Endometrium (tissue), 2 donors: ENCODE measurements around the gene WWP2.
A peak's percentile ranks its signal among the peaks of the same experiment; 100 is the strongest.
"Not testable (repeated sequence)": the region's sequence is repeated elsewhere in the genome, so short reads cannot be mapped to it uniquely, and the experiment has no call there.

Experiments used
- FAIRE-seq: peaks from 2 replicates; lab custom pipeline; 2012; peaks lifted over from hg19 to GRCh38; lab: Jason Lieb, UNC
- donor health status: control.
- donor health status: control.

WWP2 gene

DNA sequence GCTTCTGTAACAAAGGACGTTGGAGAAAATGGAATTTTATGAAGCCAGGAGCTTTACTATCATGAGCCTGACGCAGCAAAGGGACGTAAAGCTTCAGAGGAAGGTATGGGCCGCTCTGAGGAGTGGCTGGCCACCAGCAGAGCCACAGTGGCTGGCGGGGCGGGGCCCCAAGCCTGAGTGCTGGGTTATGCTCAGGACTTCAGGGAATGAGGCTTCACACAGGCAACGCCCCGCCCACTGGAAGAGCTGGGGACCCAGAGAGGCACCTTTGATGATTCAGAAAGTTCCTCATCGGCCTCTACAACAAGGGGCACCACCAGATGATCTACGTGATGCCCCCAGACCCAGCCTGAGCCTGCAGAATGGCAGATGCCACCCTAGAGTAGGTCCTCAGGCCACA is 16.2 kb upstream of the WWP2 start:
- no peak for FAIRE-seq

DNA sequence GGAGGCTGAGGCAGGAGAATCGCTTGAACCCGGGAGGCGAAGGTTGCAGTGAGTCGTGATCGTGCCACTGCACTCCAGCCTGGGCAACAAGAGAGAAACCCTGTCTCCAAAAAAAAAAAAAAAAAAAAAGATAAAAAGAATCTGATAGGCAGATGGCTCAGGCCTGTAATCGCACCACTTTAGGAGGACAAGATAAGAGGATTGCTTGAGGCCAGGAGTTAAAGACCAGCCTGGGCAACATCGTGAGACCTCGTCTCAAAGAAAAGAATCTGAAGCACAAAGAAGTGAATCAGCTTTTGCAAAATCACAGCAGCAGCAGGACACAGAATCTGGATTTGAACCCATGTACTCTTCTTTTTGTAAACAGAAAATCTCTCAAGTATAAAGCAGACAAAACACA is 15.0 kb upstream of the WWP2 start:
- FAIRE-seq, result no peak

DNA sequence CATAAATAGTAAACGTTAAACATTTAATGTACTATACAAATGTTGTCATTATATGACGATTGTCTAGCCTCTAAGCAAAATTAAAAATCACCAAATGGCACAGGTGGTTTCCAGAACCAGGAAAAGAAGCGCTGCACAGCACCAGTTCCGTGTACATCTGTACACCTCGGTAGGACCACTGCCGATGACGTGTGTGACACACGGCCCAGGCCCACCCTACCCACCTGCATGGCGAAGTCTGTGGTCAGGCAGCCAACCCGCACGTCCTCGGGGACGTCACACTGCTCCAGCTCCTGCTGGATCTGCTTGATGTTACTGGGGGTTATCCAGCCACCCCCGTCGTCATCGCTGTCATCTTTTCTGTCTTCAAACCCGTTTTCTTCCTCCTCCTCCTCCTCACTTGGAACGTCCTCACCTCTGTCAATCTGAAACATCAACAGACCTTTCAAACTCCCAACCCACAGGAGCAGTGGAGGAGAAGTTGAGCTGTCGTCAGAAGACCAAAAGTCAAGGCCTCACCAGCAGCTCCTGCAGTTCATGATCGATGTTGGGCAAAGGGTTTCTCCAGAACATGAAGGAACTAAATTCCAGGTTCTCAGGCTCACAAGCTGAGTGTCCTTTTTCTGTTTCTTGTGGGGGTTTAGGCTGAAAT is 13.3 kb upstream of the WWP2 start:
- no peak for FAIRE-seq

DNA sequence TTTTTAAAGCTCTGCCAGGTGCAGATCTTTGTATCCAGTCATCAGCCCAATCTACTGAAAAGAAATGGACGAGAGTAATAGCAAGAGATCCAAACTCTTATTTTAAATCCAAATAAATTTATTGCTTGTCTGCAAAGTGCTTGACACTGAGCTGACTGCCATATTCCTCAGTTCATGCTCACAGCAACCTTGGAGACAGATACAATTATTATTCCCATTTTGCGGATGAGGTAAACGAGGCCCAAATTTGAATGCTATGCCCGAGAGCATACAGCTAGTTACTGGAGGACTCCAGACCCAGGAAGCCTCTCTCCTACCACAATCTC is 8.0 kb upstream of the WWP2 start:
- no peak for FAIRE-seq

DNA sequence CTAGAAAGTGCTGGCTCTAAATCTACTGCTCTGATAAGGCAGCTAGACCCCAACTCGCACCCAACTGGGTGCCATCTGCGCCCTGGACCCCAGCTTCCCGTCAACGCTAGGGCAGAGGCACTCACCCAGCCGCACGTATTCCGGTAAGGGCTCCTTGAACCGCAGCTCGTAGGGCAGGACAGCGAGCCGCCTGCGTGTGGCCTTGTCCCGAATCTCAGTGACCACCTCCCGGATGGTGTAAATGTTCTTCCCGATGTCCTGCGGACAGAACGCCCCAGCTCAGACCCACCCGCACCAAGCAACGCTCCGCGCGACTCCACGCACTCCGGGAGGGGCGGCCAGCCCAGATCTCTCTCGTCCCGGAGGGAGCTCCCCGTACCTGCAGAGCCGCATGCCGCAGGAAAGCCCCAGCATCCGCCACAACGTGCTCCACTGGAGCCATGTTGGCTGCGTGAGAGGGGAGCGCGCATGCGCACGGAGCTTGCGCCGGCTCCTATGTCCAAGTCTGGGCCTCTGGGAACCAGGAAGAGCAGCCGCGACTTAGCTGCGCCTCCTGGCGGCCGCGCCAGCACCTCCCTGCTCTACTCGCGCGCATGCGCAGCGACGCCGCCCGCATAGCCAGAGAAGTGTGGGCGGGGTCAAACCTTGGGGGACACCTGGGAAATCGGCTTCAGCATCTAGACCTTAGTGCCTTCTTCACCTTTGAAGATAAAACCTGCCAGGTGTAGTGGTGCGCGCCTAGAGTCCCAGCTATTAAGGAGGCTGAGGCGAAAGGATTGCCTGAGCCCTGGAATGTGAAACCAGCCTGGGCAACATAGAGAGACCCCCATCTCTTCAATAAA is 7.4 kb upstream of the WWP2 start, which contains the start of gene NOB1:
Gene NOB1 (minus strand): TSS at position 458 of the 842 bp plus-strand sequence. CDS start 16 bp downstream, at position 442.
- no peak for FAIRE-seq

DNA sequence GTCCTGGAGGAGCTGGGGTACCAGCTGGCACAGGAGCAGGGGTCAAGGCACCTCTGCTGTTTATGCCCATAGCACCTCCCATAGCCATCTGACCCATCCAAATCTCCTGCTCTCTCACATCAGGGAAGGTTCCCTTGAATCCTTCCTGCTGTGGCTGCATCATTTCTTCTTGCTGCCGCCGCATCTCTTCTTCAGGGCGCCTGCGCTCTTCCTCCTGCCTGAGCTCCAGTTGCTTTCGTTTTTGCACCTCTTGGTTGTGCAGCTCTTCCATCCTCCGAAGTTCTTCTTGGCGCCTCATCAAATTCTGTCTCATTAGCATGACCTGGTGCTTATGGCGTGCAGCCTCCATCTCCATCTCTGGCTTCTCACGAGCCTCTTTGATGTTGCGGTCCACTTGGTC is 5.4 kb upstream of the WWP2 start:
- FAIRE-seq, result no peak

DNA sequence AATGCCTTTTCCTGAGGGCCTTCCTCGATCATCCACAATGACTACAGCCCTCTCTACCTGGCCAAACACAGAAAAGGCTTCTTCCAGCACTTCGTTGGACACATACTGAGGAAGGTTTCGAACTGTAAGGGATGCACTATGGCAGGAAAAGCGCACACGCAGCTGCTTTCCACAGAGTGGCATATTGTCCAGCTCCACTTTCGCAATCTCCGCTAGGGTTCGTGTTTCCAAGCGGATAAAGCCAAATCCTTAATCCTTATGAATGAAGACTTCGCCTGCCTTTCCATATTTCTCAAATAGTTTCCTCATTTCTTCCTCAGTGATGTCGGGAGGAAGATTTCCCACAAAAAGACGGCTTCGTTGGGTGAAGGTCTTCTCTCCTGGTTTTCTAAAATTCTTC is 4.8 kb upstream of the WWP2 start:
- FAIRE-seq, result not testable (repeated sequence)

DNA sequence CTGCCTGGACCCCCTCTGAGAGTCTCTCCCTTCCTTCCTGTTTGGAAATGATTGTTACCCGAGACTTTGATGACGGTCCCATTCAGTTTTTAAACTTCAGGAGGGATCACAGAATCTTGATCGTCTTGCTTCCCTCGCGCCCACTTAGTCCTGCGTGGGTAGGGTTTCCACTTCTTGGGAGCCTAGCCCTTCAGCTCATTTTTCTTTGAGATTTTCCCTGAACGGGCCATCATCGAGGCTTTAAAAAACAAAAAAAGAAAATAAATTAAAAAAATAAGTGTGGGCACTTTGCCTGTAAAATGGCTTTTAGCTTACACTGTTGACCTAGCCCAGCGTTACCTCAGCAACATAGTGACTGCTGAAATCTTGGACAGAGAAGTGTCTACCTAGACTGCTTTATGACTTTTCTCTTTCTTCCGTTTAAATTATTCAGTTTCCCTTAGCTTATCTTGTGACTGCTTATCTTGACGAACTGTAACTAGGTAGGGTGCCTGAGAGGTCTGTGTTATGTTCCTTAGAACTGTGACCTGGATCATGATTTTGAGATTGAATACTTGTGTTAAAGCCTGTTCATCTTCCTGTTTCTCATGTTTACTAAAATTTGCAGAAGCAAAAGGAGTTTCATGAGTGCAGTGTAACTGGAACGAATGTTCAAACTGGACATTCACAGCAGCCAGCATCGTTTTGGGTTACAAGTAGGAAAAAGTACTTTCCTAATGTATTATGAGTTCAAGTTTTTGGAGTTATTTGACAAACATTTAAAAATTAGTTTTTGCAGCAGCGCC is 874 bp downstream of the WWP2 start:
- FAIRE-seq, result no peak

DNA sequence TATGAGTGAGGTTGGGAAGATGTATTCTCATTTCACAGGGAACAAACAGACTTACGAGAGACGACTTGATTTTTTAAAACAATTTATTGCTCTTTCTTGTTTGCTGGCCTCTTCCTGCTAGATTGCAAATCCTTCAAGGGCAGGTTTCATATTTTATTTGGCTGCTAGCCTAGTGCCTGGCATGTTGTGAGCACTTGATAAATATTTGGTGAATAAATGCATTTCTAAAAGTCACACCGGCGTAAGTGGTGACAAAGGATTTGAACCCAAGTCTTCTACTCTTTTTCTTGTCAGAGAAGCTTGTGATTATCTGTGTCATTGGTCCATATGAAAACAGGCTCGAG is 1.4 kb downstream of the WWP2 start:
- no peak for FAIRE-seq

DNA sequence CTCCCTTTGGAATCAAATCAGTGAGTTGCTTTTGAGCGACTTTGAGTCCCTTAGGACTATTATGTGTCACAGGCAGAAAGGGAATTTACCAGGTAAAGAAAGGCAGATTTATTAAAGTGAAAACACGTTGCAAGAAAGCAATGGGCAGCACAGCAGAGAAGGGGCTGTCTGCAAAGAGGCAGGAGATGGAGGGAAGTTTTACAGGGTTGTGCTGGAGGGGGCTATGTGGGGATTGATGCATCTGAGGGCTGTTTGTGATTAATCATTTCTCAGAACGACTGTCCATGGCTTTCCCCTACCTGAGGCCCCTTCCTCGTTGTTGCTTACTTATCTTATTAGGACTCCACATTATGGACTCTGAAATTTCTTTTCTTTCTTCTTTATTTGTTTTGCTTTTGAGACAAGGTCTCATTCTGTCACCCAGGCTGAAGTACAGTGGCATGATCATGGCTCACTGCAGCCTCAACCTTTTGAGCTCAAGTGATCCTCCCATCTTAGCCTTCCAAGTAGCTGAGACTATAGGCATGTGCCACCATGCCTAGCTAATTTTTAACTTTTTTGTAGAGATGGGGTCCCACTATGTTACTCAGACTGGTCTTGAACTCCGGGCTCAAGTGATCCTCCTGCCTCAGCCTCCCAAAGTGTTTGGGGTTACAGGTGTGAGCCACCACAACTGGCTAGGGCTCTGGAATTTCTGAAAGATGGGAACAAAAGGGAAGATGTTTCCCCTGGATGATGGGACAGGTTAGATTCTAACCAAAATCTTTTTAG is 5.5 kb downstream of the WWP2 start:
- no peak for FAIRE-seq

DNA sequence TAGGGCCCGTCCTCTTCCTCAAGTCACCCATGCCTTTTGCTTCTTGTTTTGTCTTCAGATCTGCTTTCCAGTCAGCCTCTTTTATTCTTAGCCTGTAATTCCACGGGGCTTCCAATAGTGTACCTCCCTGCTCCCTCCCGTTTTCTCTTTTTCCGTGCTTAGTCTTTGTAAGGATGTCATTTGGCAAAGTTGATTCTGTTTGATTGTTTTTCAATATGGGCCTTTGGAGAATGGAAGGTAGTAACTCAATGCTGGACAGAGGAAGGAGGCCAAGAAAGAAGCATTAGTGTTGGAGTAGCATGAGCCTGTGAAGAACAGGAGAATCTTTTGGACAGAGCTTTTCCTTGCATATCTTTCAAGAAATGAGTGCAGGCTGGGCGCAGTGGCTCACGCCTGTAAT is 6.5 kb downstream of the WWP2 start:
- FAIRE-seq, result no peak

DNA sequence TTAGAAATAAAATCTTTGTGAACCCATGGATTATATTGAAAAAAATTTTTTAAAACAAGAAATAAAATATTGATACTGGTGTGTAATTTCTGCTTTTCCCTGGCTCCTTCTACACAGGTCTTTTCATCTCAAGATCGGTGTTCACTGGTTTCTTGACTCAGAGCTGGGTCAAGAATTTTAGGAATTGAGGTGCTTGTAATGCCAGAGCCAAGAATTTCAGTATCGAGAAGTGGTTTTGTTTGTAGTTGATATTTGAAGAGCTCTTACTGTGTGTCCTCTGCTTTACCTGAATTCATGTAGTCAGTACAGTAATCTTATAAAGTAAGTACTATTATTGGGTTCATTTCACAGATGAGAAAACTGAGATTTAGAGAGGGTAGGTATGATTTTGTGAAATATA is 7.3 kb downstream of the WWP2 start:
- no peak for FAIRE-seq

DNA sequence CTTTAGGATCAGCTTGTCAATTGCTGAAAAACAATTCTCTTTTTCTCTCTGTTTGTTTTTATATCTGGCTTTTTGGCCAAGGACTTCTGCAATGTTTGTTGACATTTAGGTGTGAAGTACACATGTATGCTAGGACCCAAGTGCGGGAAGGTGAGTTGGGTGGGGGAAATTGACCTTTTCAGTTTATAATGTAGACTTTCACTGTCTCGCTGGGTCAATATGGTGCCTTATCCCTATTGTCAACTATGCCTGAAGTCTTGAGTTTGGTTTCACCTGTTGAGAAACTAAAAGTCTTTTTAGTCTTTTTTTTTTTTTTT is 9.5 kb downstream of the WWP2 start:
- FAIRE-seq, result no peak

DNA sequence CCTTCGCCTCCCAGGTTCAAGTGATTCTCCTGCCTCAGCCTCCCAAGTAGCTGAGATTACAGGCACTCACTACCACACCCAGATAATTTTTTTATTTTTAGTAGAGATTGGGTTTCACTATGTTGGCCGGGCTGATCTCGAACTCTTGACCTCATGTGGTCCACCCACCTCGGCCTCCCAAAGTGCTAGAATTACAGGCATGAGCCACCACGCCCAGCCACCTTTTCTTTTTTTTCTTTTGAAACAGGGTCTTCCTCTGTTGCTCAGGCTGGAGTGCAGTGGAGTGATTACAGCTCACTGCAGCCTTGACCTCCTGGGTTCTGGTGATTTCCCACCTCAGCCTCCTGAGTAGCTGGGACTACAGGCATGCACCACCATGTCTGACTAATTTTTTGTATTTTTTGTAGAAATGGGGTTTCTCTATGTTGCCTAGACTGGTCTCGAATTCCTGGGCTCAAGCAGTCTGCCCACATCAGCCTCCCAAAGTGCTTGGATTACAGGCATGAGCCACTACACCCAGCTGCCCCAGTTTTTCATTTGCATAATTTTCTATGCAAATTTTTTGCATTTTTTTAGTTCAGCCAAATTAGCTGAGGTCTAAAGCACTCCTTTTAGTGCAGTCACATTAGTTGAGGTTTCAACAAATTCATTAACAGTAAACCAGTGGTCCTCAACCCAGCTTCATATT is 11.3 kb downstream of the WWP2 start:
- no peak for FAIRE-seq

DNA sequence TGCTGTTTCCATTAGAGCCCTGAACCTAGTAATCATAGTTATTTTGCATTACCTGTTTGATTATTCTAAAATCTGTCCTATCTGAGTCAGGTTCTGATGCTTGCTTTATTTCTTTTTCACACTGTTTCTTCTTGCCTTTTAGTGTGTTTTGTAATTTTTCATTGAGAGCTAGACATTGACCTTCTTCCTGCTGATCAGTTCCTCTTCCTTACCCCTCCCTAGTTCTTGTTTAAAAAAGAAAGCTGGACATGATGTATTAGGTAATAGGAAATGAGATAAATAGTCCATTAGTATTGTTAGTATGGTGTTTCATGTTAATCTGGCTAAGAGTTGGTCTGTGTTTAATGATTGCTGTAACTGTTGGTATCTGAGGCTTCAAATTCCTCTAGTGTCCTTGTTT is 13.4 kb downstream of the WWP2 start:
- FAIRE-seq, result no peak

DNA sequence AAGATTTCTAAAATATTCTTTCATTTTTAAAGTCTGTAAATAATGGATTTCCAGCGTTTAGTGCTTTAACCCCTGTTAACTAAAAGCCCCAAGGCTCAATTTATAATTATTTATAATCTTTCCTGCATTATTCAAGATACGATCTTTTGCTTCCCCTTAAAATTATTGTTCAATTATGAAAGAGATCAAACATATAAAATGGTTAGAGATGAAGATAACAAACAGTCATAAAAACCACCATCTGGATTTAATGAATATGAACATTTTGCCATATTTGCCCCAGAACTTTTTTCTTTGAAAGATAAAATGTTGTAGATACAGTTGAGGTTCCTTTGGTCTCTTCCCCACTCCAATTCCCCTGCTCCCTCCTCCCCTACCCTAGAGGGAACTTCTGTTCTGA is 17.6 kb downstream of the WWP2 start:
- peak; percentile 93 for FAIRE-seq

DNA sequence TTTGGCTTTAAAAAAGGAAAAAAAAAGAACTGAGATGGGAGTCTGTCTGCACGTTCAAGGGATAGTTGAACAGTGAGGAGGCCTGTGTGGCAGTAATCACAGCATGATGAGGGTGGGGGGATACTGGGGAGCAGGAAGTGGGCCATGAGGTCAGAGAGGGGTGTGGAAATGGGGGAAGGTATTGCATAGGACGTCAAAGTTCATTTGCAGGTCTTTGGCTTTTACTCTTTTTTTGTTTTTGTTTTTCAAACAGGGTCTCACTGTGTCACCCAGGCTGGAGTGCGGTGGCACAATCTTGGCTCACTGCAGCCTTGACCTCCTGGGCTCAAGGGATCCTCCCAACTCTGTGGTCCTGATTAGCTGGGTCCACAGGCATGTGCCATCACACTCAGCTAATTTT is 19.0 kb downstream of the WWP2 start:
- no peak for FAIRE-seq

DNA sequence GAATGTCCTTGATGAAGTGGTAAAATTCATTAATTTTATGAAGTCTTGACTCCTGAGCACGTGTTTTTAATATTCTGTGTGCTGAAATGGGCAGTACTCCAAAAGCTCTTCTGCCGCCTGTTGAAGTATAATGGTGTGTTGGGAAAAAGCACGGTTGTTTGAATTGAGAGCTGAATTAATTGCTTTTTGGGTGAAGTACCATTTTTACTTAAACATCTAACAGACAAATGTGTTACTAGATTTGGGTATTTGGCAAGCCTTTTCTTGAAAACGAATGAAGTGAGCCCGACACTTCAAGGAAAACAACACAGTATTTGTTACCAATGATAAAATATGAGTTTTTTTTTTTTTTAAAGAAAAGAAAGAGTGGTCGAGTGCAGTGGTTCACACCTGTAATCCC is 22.5 kb downstream of the WWP2 start:
- FAIRE-seq, result no peak

DNA sequence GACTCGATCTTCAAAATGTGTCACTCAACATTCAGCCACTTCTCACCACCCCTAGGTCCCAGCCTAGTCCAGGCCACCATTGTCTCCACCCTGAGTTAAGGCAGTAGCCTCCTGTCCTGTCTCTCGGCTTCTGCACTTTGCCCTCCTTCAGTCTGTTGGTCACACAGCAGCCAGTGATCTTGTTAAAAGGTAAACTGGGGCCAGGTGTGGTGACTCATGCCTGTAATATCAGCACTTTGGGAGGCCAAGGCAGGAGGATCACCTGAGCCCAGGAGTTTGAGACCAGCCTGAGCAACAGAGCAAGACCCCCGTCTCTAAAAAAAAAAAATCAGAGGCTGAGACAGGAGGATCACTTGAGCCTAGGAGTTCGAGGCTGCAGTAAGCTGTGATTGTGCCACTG is 25.8 kb downstream of the WWP2 start:
- no peak for FAIRE-seq

DNA sequence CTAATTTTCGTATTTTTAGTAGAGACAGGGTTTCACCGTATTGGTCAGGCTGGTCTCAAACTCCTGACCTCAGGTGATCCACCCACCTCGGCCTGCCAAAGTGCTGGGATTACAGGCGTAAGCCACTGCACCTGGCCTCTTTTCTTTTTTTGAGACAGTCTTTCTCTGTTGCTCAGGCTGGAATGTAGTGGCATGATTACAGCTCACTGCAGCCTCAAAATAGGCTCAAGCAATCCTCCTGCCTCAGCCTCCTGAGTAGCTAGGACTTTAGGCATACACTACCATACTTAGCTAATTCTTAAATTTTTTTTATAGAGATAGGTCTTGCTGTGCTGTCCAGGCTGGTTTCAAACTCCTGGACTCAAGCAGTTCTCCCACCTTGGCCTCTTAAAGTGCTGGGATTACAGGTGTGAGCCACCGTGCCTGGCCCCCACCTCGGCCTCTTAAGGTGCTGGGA is 29.3 kb downstream of the WWP2 start:
- not testable (repeated sequence) for FAIRE-seq

DNA sequence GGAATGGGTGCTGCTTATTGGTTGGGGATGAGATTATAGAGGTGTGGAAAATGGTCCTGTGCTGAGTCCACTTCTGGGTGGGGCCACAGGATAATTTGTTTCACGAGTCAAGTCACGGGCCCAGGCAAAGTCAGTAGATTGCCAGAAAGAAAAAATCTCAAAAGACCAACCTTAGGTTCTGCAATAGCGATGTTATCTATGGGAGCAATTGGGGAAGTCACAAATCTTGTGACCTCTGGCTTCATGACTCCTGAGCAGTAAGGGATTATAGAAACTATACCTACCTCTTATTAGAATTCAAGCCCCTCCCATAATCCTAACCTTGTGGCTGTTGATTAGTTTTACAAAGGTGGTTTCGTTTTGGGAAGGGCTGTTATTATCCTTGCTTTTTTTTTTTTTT is 31.4 kb downstream of the WWP2 start:
- FAIRE-seq, result no peak

DNA sequence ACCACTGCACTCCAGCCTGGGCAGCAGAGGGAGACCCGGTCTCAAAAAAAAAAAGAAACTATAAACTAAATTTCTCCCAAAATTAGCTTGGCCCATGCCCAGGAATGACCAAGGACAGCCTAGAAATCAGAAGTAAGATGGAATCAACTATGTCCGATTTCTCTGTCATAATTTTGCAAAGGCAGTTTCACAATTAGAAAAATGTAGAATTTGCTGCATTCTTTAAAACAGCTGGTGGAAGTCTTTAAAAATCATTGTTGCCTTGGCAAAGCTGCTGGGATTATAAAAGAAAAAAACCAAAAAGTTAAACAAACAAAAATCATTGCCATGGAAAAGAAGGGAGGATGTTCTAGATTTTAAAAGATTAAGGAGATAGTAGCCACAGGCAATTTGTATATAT is 32.4 kb downstream of the WWP2 start:
- no peak for FAIRE-seq
